HCT116 (cell line): Measurements from ENCODE around the gene DMXL2. TPM values are rescaled to one million over a fixed set of nuclear protein-coding genes. Genes with fewer than 3 reads are reported as not detected.

Experiments
- ATAC-seq: fragments of 200-7000 bp; cut with Tn5 transposase; 2 replicates; pipeline ENCODE4 v1.9.1; 2020; ENCODE audit warnings: mild to moderate bottlenecking, moderate library complexity
- BruUV-seq: library from RNA; stranded (reverse); fragments of 400-500 nt; replicated peaks from 2 replicates; lab custom pipeline; 2021; lab: Mats Ljungman, UMichigan
- CTCF ChIA-PET: fragments of 300-600 bp; sonication (Branson Sonifier 250); formaldehyde crosslinking; loops from one replicate; lab custom pipeline; 2021; ENCODE audit warnings: antibody characterized with exemption; lab: Charles Lee
- POLR2A ChIA-PET: fragments of 300-600, 350-600 bp; sonication (Branson Sonifier 250); formaldehyde crosslinking; loops from one replicate; lab custom pipeline; 2021; ENCODE audit warnings: antibody characterized with exemption; lab: Charles Lee
- RAD21 ChIA-PET, 2 experiments: fragments of 300-600 bp; sonication (Branson Sonifier 250); formaldehyde crosslinking; loops; one replicate each; lab custom pipeline; 2023; ENCODE audit warnings: low total read pairs in 2 of 2; ENCODE audit not compliant: uncharacterized antibody in 2 of 2, unreplicated experiment in 2 of 2, low non-redundant PET in 1 of 2; lab: Charles Lee
- DNase-seq: peaks from one replicate; pipeline ENCODE4 v3.0.0-alpha.2; 2010; ENCODE audit warnings: low read depth, low spot score
- H2AFZ ChIP-seq: fragments of 200-600 bp; shearing (Covaris generic), sonication (generic); 2 replicates; pipeline ENCODE4 v1.6.1; 2017; ENCODE audit warnings: low read depth, mixed run types, mixed read lengths, antibody characterized with exemption, low read length; ENCODE audit not compliant: poor library complexity, severe bottlenecking
- H3K27ac ChIP-seq: 2 replicates; pipeline ENCODE4 v1.5.1; 2012; ENCODE audit warnings: low read depth, low read length
- H3K27me3 ChIP-seq: fragments of 200-600 bp; sonication (generic); 2 replicates; pipeline ENCODE4 v1.6.1; 2016; ENCODE audit warnings: mixed run types, low read length, mixed read lengths; ENCODE audit not compliant: insufficient read depth
- H3K36me3 ChIP-seq, 2 experiments: fragments of 200-500 bp in 1 of 2; fragments of 200-600 bp in 1 of 2; sonication (Bioruptor generic) in 1 of 2; sonication (generic) in 1 of 2; 2 replicates each; pipeline versions ENCODE4 v1.5.1 to v1.6.1; 2014 to 2016; ENCODE audit warnings: low read length in 2 of 2, inconsistent platforms in 1 of 2, mixed read lengths in 1 of 2, mixed run types in 1 of 2; ENCODE audit not compliant: insufficient read depth in 2 of 2, control insufficient read depth in 1 of 2
- H3K4me1 ChIP-seq, 2 experiments: fragments of 200-600 bp in 1 of 2; sonication (generic) in 1 of 2; 2 replicates each; pipeline versions ENCODE4 v1.5.1 to v1.6.1; 2012 to 2017; ENCODE audit warnings: low read length in 2 of 2, inconsistent platforms in 1 of 2, mild to moderate bottlenecking in 1 of 2, mixed read lengths in 1 of 2, mixed run types in 1 of 2, moderate library complexity in 1 of 2; ENCODE audit not compliant: insufficient read depth in 2 of 2, control insufficient read depth in 1 of 2
- H3K4me2 ChIP-seq: fragments of 200-600 bp; sonication (generic); 2 replicates; pipeline ENCODE4 v1.6.1; 2017; ENCODE audit warnings: mixed run types, low read length, mixed read lengths
- H3K4me3 ChIP-seq, 2 experiments: fragments of 200-600 bp in 1 of 2; sonication (generic) in 1 of 2; replicated peaks in 1 of 2; 2 replicates each; pipeline ENCODE4 v1.5.1; 2011 to 2016; ENCODE audit warnings: low read length in 2 of 2, control low read depth in 1 of 2, low read depth in 1 of 2, mild to moderate bottlenecking in 1 of 2, mixed read lengths in 1 of 2, mixed run types in 1 of 2
- H3K79me2 ChIP-seq: fragments of 200-600 bp; sonication (generic); 2 replicates; pipeline ENCODE4 v1.6.1; 2017; ENCODE audit warnings: mild to moderate bottlenecking, mixed run types, low read length, moderate library complexity, mixed read lengths; ENCODE audit not compliant: insufficient read depth
- H3K9ac ChIP-seq: fragments of 200-600 bp; sonication (generic); 2 replicates; pipeline ENCODE4 v1.6.1; 2016; ENCODE audit warnings: low read length, mixed read lengths
- H3K9me2 ChIP-seq: fragments of 200-600 bp; sonication (generic), shearing (Covaris generic); 2 replicates; pipeline ENCODE4 v1.6.1; 2017; ENCODE audit warnings: mixed run types, mild to moderate bottlenecking, moderate library complexity; ENCODE audit not compliant: insufficient read depth
- H3K9me3 ChIP-seq, 2 experiments: fragments of 200-500 bp in 1 of 2; fragments of 200-600 bp in 1 of 2; sonication (Bioruptor generic) in 1 of 2; sonication (generic) in 1 of 2; 2 replicates each; pipeline ENCODE4 v1.6.1; 2014 to 2017; ENCODE audit warnings: low read length in 2 of 2, mixed read lengths in 2 of 2, inconsistent platforms in 1 of 2, low read depth in 1 of 2, mild to moderate bottlenecking in 1 of 2, mixed run types in 1 of 2, moderate library complexity in 1 of 2; ENCODE audit not compliant: control insufficient read depth in 1 of 2, insufficient read depth in 1 of 2
- H4K20me1 ChIP-seq: fragments of 200-600 bp; sonication (generic), shearing (Covaris generic); 2 replicates; pipeline ENCODE4 v1.6.1; 2017; ENCODE audit warnings: mixed run types, mild to moderate bottlenecking, moderate library complexity; ENCODE audit not compliant: insufficient read depth
- ATF3 ChIP-seq: IDR thresholded peaks from 2 replicates; pipeline ENCODE4 v1.6.1; 2012
- CBX3 ChIP-seq: IDR thresholded peaks from 2 replicates; pipeline ENCODE4 v1.6.1; 2012; ENCODE audit warnings: low read depth
- CEBPB ChIP-seq: IDR thresholded peaks from 2 replicates; pipeline ENCODE4 v1.6.1; 2012; ENCODE audit warnings: low read depth
- CTCF ChIP-seq, 3 experiments: fragments of 200-600 bp in 1 of 3; sonication (generic) in 1 of 3; IDR thresholded peaks in 2 of 3; conservative IDR thresholded peaks in 1 of 3; 2 replicates each; pipeline ENCODE4 v1.5.1; 2012 to 2017; ENCODE audit warnings: low read depth in 2 of 3, low read length in 2 of 3, antibody characterized with exemption in 1 of 3, borderline replicate concordance in 1 of 3, control low read depth in 1 of 3, mild to moderate bottlenecking in 1 of 3, mixed read lengths in 1 of 3, mixed run types in 1 of 3, moderate library complexity in 1 of 3; ENCODE audit not compliant: insufficient read depth in 1 of 3
- EGR1 ChIP-seq: IDR thresholded peaks from 2 replicates; pipeline ENCODE4 v1.6.1; 2012; ENCODE audit warnings: low read depth
- ELF1 ChIP-seq: IDR thresholded peaks from 2 replicates; pipeline ENCODE4 v1.6.1; 2012; ENCODE audit warnings: low read depth, borderline replicate concordance
- EZH2 ChIP-seq: fragments of 200-600 bp; sonication (generic); IDR thresholded peaks from 2 replicates; pipeline ENCODE4 v1.6.1; 2017; ENCODE audit warnings: antibody characterized with exemption, mixed run types
- EZH2phosphoT487 ChIP-seq: fragments of 200-600 bp; IDR thresholded peaks from 2 replicates; pipeline ENCODE4 v1.6.1; 2018; ENCODE audit warnings: antibody characterized with exemption, borderline replicate concordance
- FOSL1 ChIP-seq: IDR thresholded peaks from 2 replicates; pipeline ENCODE4 v1.6.1; 2012; ENCODE audit warnings: low read depth
- JUND ChIP-seq: IDR thresholded peaks from 2 replicates; pipeline ENCODE4 v1.6.1; 2012
- POLR2A ChIP-seq: IDR thresholded peaks from 2 replicates; pipeline ENCODE4 v1.7.0; 2011; ENCODE audit warnings: borderline replicate concordance; ENCODE audit not compliant: insufficient read depth, insufficient read length; ENCODE audit errors: extremely low read depth
- RAD21 ChIP-seq: IDR thresholded peaks from 2 replicates; pipeline ENCODE4 v1.6.1; 2012; ENCODE audit warnings: low read depth, mild to moderate bottlenecking
- REST ChIP-seq: IDR thresholded peaks from 2 replicates; pipeline ENCODE4 v1.6.1; 2012; ENCODE audit warnings: low read depth
- SIN3A ChIP-seq: IDR thresholded peaks from 2 replicates; pipeline ENCODE4 v1.6.1; 2012; ENCODE audit warnings: low read depth
- SRF ChIP-seq: IDR thresholded peaks from 2 replicates; pipeline ENCODE4 v1.6.1; 2012; ENCODE audit warnings: low read depth
- YY1 ChIP-seq: IDR thresholded peaks from 2 replicates; pipeline ENCODE4 v1.6.1; 2011; ENCODE audit warnings: low read length, low read depth, moderate library complexity, mild to moderate bottlenecking; ENCODE audit not compliant: insufficient replicate concordance; ENCODE audit errors: extremely low read depth
- ZFX ChIP-seq: fragments of 450-650 bp; IDR thresholded peaks from 2 replicates; pipeline ENCODE4 v1.6.1; 2017
- ZNF274 ChIP-seq: fragments of 200-500 bp; sonication (Bioruptor generic); IDR thresholded peaks from 2 replicates; pipeline ENCODE4 v1.6.1; 2014; ENCODE audit warnings: mild to moderate bottlenecking, low read depth, low read length, inconsistent platforms
- intact Hi-C: fragments of 100-400 bp; cut with micrococcal nuclease; formaldehyde crosslinking; loops from 2 replicates; pipeline ENCODE4 v1.10.0; 2022
- total RNA-seq: library from RNA; stranded (reverse); gene quantifications from one replicate; pipeline ENCODE4 v1.2.1, GENCODE V29; 2021; ENCODE audit not compliant: unreplicated experiment

DMXL2 gene
- total RNA-seq, 1 experiment from 2014 or later, result 21.5 TPM

GRCh38 chr15:51494411-51495314, 127.9 kb downstream of the DMXL2 start:
- CTCF ChIA-PET, result no interaction called here
- Histone ChIP-seq H2AFZ (no peak overlapping the region), H3K27me3 (no peaks in the 10 kb centered on the region), H3K4me1 (peaks cover 0 to 7% of the 10 kb centered on the region in 2 experiments; a peak in 2 of 4 replicates), H3K4me3 (no peak overlapping the region)
- no peak for TF ChIP-seq CEBPB
- TF ChIP-seq CTCF (IDR thresholded peaks at IDR 0.05 in 2 of 3, conservative IDR thresholded peaks at IDR 0.05 in 1 of 3; ENCODE audit: borderline replicate concordance in 1 of 3, insufficient read depth in 1 of 3, low read depth in 2 of 3, low read length in 2 of 3), result no peak
- TF ChIP-seq CBX3, result no peak
- no peak for TF ChIP-seq RAD21
- TF ChIP-seq EZH2, result no peak
- no peak for TF ChIP-seq SRF
- no peak for TF ChIP-seq ATF3
- TF ChIP-seq YY1, result no peak
- TF ChIP-seq FOSL1, result no peak
- TF ChIP-seq ELF1, result no peak
- TF ChIP-seq POLR2A, result no peak
- no peak for TF ChIP-seq JUND
- TF ChIP-seq ZFX, result no peak
- no peak for TF ChIP-seq REST
- TF ChIP-seq ZNF274, result no peak
- no peak for TF ChIP-seq EGR1
- TF ChIP-seq SIN3A, result no peak
- TF ChIP-seq EZH2phosphoT487, result no peak
- TF ChIP-seq, all 23 proteins: peak for 0
- H3K27ac ChIP-seq, result no peak overlapping the region
- H3K9me2 ChIP-seq, result no peaks in the 10 kb centered on the region
- H3K9ac ChIP-seq, result no peak overlapping the region
- no peaks in the 10 kb centered on the region for H3K9me3 ChIP-seq
- H3K79me2 ChIP-seq, result no peaks in the 10 kb centered on the region
- intact Hi-C loops, result loop anchor here (5.0 kb wide), 3 partner anchors 87 to 332 kb away; no protein-coding TSS in a partner anchor
- ChIA-PET RAD21 (no interaction called here), POLR2A (no interaction called here)
- no TSS peak for BruUV-seq
- no peak for DNase-seq
- no peaks in the 10 kb centered on the region for H3K36me3 ChIP-seq
- ATAC-seq, result no peak
- H3K4me2 ChIP-seq, result no peak overlapping the region
- H4K20me1 ChIP-seq, result no peaks in the 10 kb centered on the region
